Endothelial cell of umbilical vein (primary cell): ENCODE data around the gene NFATC1. TPM values are rescaled to one million over a fixed set of nuclear protein-coding genes. Genes with fewer than 3 reads are reported as not detected.

Experiments used
- BruUV-seq: library from RNA; stranded (reverse); fragments of 400-500 nt; replicated peaks from 2 replicates; lab custom pipeline; 2021; lab: Mats Ljungman, UMichigan
- CTCF ChIA-PET: fragments of 300-600, 350-600 bp; sonication (Branson Sonifier 250); formaldehyde crosslinking; loops from one replicate; lab custom pipeline; 2021; ENCODE audit warnings: antibody characterized with exemption, inconsistent platforms; lab: Charles Lee
- POLR2A ChIA-PET: fragments of 300-600, 350-600 bp; sonication (Branson Sonifier 250); formaldehyde crosslinking; loops from one replicate; lab custom pipeline; 2021; ENCODE audit warnings: antibody characterized with exemption, inconsistent platforms; lab: Charles Lee
- DNase-seq: peaks from one replicate; pipeline ENCODE4 v3.0.0-alpha.2; 2011; ENCODE audit warnings: low read depth, low spot score
- FAIRE-seq: peaks from 2 replicates; lab custom pipeline; 2011; peaks lifted over from hg19 to GRCh38; lab: Jason Lieb, UNC
- H2AFZ ChIP-seq: 2 replicates; pipeline ENCODE4 v1.6.0; 2012; ENCODE audit warnings: low read depth, low read length, control low read depth, inconsistent platforms
- H3K27ac ChIP-seq: 2 replicates; pipeline ENCODE4 v1.5.1; 2011; ENCODE audit warnings: low read depth, mild to moderate bottlenecking, control low read depth, low read length, moderate library complexity; ENCODE audit not compliant: insufficient read depth
- H3K27me3 ChIP-seq, 2 experiments: 2 replicates each; pipeline versions ENCODE4 v1.6.0 to v1.6.1; 2011; ENCODE audit warnings: low read length in 2 of 2, mixed read lengths in 1 of 2; ENCODE audit not compliant: control insufficient read depth in 2 of 2, insufficient read depth in 2 of 2
- H3K36me3 ChIP-seq, 2 experiments: 2 replicates in 1 of 2; 3 replicates in 1 of 2; pipeline ENCODE4 v1.5.1; 2011; ENCODE audit warnings: low read length in 2 of 2, mild to moderate bottlenecking in 1 of 2, moderate library complexity in 1 of 2; ENCODE audit not compliant: control insufficient read depth in 2 of 2, insufficient read depth in 2 of 2; ENCODE audit errors: extremely low read depth in 1 of 2
- H3K4me1 ChIP-seq: 3 replicates; pipeline ENCODE4 v1.5.1; 2011; ENCODE audit warnings: mild to moderate bottlenecking, low read length; ENCODE audit not compliant: control insufficient read depth, insufficient read depth; ENCODE audit errors: extremely low read depth
- H3K4me2 ChIP-seq: 2 replicates; pipeline ENCODE4 v1.6.1; 2011; ENCODE audit warnings: low read length, control low read depth, mixed read lengths; ENCODE audit not compliant: insufficient read depth
- H3K4me3 ChIP-seq, 3 experiments: fragments of 200-600 bp in 1 of 3; sonication (generic), shearing (Covaris generic) in 1 of 3; replicated peaks in 1 of 3; 2 replicates each; pipeline ENCODE4 v1.5.1; 2011 to 2016; ENCODE audit warnings: control low read depth in 3 of 3, low read length in 3 of 3, mild to moderate bottlenecking in 2 of 3, inconsistent platforms in 1 of 3, low read depth in 1 of 3, moderate library complexity in 1 of 3; ENCODE audit not compliant: insufficient read depth in 1 of 3
- H3K79me2 ChIP-seq: 2 replicates; pipeline ENCODE4 v1.6.0; 2012; ENCODE audit warnings: low read length, inconsistent platforms; ENCODE audit not compliant: control insufficient read depth, insufficient read depth
- H3K9ac ChIP-seq: replicated peaks from 2 replicates; pipeline ENCODE3; 2011; ENCODE audit warnings: low read length, control low read depth; ENCODE audit not compliant: insufficient read depth; ENCODE audit errors: extremely low read depth
- H3K9me1 ChIP-seq: replicated peaks from 3 replicates; pipeline ENCODE4 v1.6.0; 2011; ENCODE audit warnings: mild to moderate bottlenecking, low read length; ENCODE audit not compliant: control insufficient read depth, insufficient read depth; ENCODE audit errors: extremely low read depth
- H3K9me3 ChIP-seq: replicated peaks from 2 replicates; pipeline ENCODE4 v1.5.1; 2012; ENCODE audit warnings: low read length, inconsistent platforms; ENCODE audit not compliant: control insufficient read depth, insufficient read depth
- H4K20me1 ChIP-seq: replicated peaks from 2 replicates; pipeline ENCODE3; 2011; ENCODE audit warnings: mild to moderate bottlenecking, low read length; ENCODE audit not compliant: control insufficient read depth, insufficient read depth; ENCODE audit errors: extremely low read depth
- EZH2 ChIP-seq: IDR thresholded peaks from 2 replicates; pipeline ENCODE4 v1.6.1; 2012; ENCODE audit warnings: borderline replicate concordance, low read depth, mild to moderate bottlenecking, moderate library complexity, low read length, inconsistent platforms; ENCODE audit not compliant: severe bottlenecking
- FOS ChIP-seq: IDR thresholded peaks from 2 replicates; pipeline ENCODE4 v1.6.1; 2011; ENCODE audit warnings: mild to moderate bottlenecking, low read length, moderate library complexity, borderline replicate concordance; ENCODE audit not compliant: insufficient read depth
- GATA2 ChIP-seq: IDR thresholded peaks from 2 replicates; pipeline ENCODE4 v1.7.0; 2011; ENCODE audit warnings: low read depth, mild to moderate bottlenecking, moderate library complexity, mixed read lengths, low read length; ENCODE audit not compliant: insufficient read length, insufficient read depth
- JUN ChIP-seq: IDR thresholded peaks from 2 replicates; pipeline ENCODE4 v1.6.1; 2011; ENCODE audit warnings: borderline replicate concordance, low read depth; ENCODE audit not compliant: insufficient read length, insufficient read depth
- MYC ChIP-seq: IDR thresholded peaks from one replicate; pipeline ENCODE4 v1.6.1; 2011; ENCODE audit warnings: mild to moderate bottlenecking, low read depth, low read length
- POLR2A ChIP-seq: IDR thresholded peaks from 2 replicates; pipeline ENCODE4 v1.6.1; 2012; ENCODE audit warnings: low read depth, mild to moderate bottlenecking, control low read depth, low read length
- POLR2AphosphoS5 ChIP-seq: IDR thresholded peaks from 2 replicates; pipeline ENCODE4 v1.6.1; 2012; ENCODE audit warnings: low read depth, mild to moderate bottlenecking, control low read depth, low read length, moderate library complexity; ENCODE audit not compliant: insufficient read depth
- dilution Hi-C: fragments of 300-500 bp; cut with MboI; formaldehyde crosslinking; loops from one replicate; pipeline ENCODE4 v1.15.0; 2019; ENCODE audit warnings: low sequenced_read_pairs; ENCODE audit not compliant: extremely low pct_ligation_motif_present
- intact Hi-C: fragments of 100-400 bp; cut with micrococcal nuclease; formaldehyde crosslinking; loops from one replicate; pipeline ENCODE4 v1.10.0; 2022
- polyA plus RNA-seq, 4 experiments: library from polyadenylated mRNA; depleted of rRNA in 3 of 4; stranded (reverse) in 3 of 4; unstranded in 1 of 4; fragments of >200 nt; gene quantifications; 2 replicates each; pipeline versions ENCODE4 v1.2.1 to v1.2.3, GENCODE V29; 2011 to 2012; ENCODE audit warnings: missing spikeins in 1 of 4
- total RNA-seq: library from RNA; stranded (reverse); gene quantifications from 2 replicates; pipeline ENCODE4 v1.2.3, GENCODE V29; 2021
- TF ChIP-seq, protein P1 (sequence below): IDR thresholded peaks from 2 replicates; pipeline ENCODE4 v1.6.1; 2011; ENCODE audit not compliant: insufficient read depth, insufficient read length
- TF ChIP-seq, protein P2 (sequence below), 2 donors: IDR thresholded peaks; 1 replicate in 1 of 2; 2 replicates in 1 of 2; pipeline ENCODE4 v1.5.1; 2011; ENCODE audit warnings: low read length in 2 of 2, mild to moderate bottlenecking in 2 of 2, moderate library complexity in 2 of 2, control low read depth in 1 of 2, inconsistent platforms in 1 of 2, low read depth in 1 of 2; ENCODE audit not compliant: insufficient read depth in 1 of 2; ENCODE audit errors: extremely low read depth in 1 of 2

NFATC1 gene
- total and polyA plus RNA-seq, 2 donors (not counting 3 experiments of a cell fraction or from before 2014, with no cell fraction given): 11.1 to 30.0 TPM

DNA sequence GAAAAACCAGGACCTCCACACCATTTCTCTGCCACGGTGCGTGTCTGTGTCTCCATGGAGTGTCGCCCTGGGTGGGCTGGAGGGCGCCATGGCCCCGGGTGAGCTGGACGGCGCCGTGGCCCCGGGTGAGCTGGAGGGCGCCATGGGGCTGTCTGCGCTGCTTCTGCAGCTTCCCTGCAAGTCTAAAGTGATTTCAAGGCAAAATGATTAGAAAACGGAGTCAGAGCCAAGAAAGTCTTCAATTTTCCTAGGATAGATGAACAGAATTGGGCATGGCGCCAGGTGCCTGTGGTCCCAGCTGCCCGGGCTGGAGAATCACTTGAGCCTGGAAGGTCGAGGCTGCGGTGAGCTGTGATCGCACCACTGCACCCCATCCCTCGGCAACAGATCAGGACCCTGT is 27.7 kb upstream of the NFATC1 start:
- Histone ChIP-seq H3K27me3 (no peaks in the 10 kb centered on the region), H3K4me2 (no peak overlapping the region), H3K9me3 (no peaks in the 10 kb centered on the region), H3K79me2 (no peaks in the 10 kb centered on the region), H2AFZ (no peak overlapping the region), H3K4me3 (no peak overlapping the region), H3K9me1 (no peaks in the 10 kb centered on the region), H4K20me1 (no peaks in the 10 kb centered on the region), H3K9ac (no peak overlapping the region), H3K27ac (no peak overlapping the region), H3K4me1 (peaks cover 9% of the 10 kb centered on the region), H3K36me3 (no peaks in the 10 kb centered on the region)
- DNase-seq (no peak), FAIRE-seq (no peak)
- dilution Hi-C loops (no loop called here), intact Hi-C loops (no loop called here)
- ChIA-PET POLR2A (no interaction called here), CTCF (interaction anchor here (0.8 to 2.1 kb wide), 5 partner anchors 8 to 158 kb away, joined by 3 to 13 read pairs (median 5); no protein-coding TSS in a partner anchor)
- no peak for TF ChIP-seq FOS
- TF ChIP-seq GATA2: no peak
- TF ChIP-seq POLR2A: no peak
- no peak for TF ChIP-seq POLR2AphosphoS5
- TF ChIP-seq MYC: no peak
- TF ChIP-seq, protein P1, sequence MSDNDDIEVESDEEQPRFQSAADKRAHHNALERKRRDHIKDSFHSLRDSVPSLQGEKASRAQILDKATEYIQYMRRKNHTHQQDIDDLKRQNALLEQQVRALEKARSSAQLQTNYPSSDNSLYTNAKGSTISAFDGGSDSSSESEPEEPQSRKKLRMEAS: no peak
- TF ChIP-seq, protein P2, sequence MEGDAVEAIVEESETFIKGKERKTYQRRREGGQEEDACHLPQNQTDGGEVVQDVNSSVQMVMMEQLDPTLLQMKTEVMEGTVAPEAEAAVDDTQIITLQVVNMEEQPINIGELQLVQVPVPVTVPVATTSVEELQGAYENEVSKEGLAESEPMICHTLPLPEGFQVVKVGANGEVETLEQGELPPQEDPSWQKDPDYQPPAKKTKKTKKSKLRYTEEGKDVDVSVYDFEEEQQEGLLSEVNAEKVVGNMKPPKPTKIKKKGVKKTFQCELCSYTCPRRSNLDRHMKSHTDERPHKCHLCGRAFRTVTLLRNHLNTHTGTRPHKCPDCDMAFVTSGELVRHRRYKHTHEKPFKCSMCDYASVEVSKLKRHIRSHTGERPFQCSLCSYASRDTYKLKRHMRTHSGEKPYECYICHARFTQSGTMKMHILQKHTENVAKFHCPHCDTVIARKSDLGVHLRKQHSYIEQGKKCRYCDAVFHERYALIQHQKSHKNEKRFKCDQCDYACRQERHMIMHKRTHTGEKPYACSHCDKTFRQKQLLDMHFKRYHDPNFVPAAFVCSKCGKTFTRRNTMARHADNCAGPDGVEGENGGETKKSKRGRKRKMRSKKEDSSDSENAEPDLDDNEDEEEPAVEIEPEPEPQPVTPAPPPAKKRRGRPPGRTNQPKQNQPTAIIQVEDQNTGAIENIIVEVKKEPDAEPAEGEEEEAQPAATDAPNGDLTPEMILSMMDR (IDR thresholded peaks at IDR 0.05; ENCODE audit: extremely low read depth in 1 of 2, insufficient read depth in 1 of 2, low read depth in 1 of 2, low read length in 2 of 2): no peak
- no peak for TF ChIP-seq JUN
- TF ChIP-seq EZH2: no peak
- no TSS peak for BruUV-seq
